Stomach (tissue), 4 donors: ENCODE data around the gene SERTAD3.

Experiments used
- POLR2A ChIP-seq, 4 donors: fragments of 450-650 bp; IDR thresholded peaks; one replicate each; pipeline ENCODE4 v1.6.1; 2016; ENCODE audit warnings: antibody characterized with exemption in 4 of 4, control low read depth in 2 of 4, mild to moderate bottlenecking in 1 of 4, moderate library complexity in 1 of 4
- TF ChIP-seq, protein P1 (sequence below), 7 experiments: fragments of 450-650 bp in 4 of 7; fragments of 200-600 bp in 3 of 7; sonication (generic) in 3 of 7; IDR thresholded peaks; one replicate each; pipeline ENCODE4 v1.5.1; 2016 to 2019; ENCODE audit warnings: antibody characterized with exemption in 7 of 7, control low read depth in 2 of 7, mild to moderate bottlenecking in 1 of 7

DNA sequence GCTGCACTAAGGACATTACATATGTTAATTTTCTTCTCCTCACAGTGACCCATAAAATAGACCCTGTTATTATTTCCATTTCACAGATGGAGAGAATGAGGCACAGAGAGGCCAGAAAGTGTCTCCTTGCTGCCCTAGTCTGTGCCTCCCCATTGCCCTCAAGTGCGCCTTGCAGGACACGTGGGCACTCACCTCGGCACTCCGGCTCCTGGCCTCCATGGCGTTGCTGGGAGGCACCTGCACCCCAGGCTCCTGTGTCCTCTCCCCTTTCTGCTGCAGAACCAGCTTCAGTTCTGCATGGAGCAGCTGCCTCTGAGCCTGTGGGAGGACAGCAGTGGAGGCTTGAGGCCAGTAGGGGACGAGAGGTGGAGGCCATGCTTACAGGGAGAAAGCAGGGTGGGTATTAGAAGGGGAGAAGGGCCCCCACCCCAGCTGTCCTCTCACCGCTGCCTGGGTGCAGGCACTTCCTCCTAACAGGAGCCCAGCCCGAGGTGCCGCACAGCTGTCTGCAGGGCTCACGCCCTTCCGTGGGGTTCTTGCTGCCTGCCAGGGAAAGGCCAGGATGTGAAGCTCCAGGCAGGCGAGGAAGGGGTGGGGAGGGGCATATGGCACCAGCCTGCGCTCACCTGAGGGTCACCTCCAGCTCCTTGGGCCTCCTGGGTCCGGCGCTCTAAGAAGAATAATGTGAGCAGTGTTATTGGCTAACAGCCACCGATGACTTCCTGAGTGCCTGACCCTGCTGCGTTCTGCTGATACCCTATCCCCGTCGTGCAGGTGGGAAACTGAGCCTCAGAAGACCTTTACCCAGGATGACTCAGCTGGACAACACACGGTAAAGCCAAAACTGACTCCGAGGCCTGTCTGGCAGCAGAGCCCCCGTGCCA is 36.2 kb downstream of the SERTAD3 start:
- TF ChIP-seq POLR2A (IDR thresholded peaks at IDR 0.05), result no peak
- TF ChIP-seq, protein P1, sequence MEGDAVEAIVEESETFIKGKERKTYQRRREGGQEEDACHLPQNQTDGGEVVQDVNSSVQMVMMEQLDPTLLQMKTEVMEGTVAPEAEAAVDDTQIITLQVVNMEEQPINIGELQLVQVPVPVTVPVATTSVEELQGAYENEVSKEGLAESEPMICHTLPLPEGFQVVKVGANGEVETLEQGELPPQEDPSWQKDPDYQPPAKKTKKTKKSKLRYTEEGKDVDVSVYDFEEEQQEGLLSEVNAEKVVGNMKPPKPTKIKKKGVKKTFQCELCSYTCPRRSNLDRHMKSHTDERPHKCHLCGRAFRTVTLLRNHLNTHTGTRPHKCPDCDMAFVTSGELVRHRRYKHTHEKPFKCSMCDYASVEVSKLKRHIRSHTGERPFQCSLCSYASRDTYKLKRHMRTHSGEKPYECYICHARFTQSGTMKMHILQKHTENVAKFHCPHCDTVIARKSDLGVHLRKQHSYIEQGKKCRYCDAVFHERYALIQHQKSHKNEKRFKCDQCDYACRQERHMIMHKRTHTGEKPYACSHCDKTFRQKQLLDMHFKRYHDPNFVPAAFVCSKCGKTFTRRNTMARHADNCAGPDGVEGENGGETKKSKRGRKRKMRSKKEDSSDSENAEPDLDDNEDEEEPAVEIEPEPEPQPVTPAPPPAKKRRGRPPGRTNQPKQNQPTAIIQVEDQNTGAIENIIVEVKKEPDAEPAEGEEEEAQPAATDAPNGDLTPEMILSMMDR (IDR thresholded peaks at IDR 0.05), result no peak
